HG03039 (cell line): ENCODE measurements around the gene TAF3.

Experiments
- ATAC-seq: cut with Tn5 transposase; IDR thresholded peaks from one replicate; pipeline ENCODE4 v1.9.1; 2021; ENCODE audit warnings: mild to moderate bottlenecking, moderate library complexity; ENCODE audit not compliant: unreplicated experiment

The TAF3 gene

GRCh38 chr10:7866176-7866575 lies 47.9 kb downstream of the TAF3 start:
- ATAC-seq, result no peak

DNA sequence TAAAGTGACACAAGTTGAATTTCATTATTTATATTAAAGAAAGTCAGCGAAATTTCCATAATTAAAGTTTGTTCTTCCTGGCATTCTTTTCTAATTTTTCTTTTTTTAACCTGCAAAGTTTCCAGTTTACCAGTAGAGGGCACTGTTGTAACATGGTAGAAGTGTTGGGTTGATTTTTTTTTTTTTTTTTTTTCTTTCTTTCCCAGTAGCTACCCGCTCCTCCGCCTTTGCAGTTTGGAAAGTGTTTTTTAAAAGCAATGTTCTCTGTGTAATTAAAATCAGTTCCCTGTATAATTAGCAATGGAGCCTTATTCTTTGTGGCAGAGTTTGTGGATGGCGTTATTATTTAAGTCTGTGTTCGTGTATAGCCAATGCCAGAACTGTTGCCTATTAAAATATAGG lies 53.7 kb downstream of the TAF3 start:
- ATAC-seq, result no peak

DNA sequence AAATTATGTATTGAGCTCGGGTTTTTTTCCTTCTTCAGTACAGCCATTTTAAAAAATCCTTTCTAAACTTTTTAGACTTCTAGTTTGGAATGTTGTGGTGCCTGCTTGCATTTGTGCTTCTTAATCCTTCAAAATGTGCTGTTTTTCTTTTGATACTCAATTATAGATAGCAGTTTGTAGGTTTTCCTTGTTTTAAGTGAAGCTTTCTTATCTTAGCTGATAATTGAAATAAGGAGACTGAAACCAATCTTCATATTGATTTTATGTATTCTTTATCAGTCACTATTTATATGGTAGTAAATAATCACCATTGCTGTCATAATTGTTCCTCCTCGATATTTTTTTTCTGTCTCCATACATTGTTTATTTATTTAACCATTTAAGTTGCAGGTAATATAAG lies 56.6 kb downstream of the TAF3 start:
- ATAC-seq, result no peak

- ATAC-seq, result no peak
Observed at GRCh38 chr10:7876541-7877127, 58.3 kb downstream of the TAF3 start.

GRCh38 chr10:7881119-7881518 lies 62.8 kb downstream of the TAF3 start:
- no peak for ATAC-seq

DNA sequence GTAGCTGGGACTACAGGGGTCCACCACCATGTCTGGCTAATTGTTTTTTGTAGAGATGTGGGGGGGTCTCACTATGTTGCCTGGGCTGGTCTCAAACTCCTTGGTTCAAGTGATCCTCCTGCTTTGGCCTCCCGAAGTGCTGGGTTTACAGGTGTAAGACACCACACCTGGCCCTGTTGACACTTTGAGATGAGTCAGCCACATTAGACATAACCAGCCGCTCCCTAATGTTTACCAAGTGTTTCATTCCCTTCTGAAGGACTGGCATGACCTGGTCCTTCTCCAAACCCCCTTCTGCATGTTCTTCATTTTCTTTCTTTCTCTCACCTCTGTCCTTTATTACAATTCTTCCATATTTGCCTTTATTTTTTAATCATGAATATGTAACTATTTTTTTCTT lies 67.8 kb downstream of the TAF3 start:
- no peak for ATAC-seq

- no peak for ATAC-seq
Observed at GRCh38 chr10:7887174-7887816, 69.0 kb downstream of the TAF3 start.

GRCh38 chr10:7889947-7890542 lies 71.7 kb downstream of the TAF3 start:
- ATAC-seq, result no peak

- no peak for ATAC-seq
Observed at GRCh38 chr10:7890781-7891180, 72.5 kb downstream of the TAF3 start.

DNA sequence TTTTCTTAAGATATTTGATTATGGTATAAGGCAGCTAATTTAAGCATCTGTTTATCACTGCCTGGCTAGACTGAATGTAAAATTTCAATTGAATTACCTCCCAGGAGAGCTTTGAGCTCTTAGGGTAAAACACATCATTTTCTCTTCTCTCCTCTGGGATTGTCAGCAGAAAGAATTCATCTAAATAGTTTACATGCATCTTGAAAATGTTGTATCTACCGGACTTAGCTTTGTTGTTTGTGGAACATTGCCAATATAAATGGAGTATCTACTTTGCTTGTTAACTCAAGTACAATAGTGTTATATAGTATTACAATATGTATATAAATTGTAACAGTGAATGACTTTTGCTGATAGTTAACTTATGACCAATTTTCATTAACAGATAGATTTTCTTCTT lies 73.3 kb downstream of the TAF3 start:
- no peak for ATAC-seq

GRCh38 chr10:7892146-7892545 lies 73.8 kb downstream of the TAF3 start:
- ATAC-seq, result no peak

DNA sequence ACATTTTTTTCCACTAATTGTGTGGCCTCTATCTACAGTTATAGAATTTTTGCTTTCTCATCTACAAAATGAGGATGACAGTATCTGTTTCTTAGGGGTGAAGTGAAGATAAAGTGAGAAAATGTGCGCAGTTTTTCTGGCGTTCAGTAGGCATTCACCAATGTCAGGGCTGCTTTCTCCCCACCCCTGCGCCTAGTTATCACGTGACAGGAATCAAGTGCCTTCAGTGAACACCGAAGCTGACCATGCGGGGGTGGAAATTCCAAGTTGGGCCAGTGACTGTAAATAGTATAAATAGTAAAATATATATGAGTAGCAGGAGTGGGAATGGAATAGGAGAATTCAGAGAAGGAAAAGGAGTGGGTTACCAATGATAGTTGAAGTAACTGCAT lies 77.4 kb downstream of the TAF3 start:
- ATAC-seq, result no peak

DNA sequence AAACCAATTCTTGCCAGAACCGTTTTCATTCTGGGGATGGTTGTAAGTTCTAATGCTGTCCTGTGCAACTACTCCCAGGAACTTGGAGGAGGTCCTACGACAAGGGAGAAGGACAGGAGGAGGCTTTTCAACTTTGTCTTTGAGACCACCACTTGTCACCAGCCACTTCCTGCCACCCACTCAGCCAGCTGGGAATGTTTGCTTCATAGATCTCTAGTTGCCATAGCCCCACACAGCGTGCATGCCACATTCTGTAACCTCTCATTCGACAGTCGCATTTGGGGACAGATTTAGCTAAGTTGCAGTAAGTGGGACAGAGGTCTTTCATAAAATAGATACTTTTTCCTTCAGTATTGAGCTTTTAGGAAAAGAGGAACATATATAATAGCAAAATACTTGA lies 78.0 kb downstream of the TAF3 start:
- ATAC-seq, result no peak

- ATAC-seq, result no peak
Observed at GRCh38 chr10:7901256-7901655, 83.0 kb downstream of the TAF3 start.

GRCh38 chr10:7902413-7902812 lies 84.1 kb downstream of the TAF3 start:
- no peak for ATAC-seq

GRCh38 chr10:7903851-7904250 lies 85.5 kb downstream of the TAF3 start:
- ATAC-seq, result no peak

DNA sequence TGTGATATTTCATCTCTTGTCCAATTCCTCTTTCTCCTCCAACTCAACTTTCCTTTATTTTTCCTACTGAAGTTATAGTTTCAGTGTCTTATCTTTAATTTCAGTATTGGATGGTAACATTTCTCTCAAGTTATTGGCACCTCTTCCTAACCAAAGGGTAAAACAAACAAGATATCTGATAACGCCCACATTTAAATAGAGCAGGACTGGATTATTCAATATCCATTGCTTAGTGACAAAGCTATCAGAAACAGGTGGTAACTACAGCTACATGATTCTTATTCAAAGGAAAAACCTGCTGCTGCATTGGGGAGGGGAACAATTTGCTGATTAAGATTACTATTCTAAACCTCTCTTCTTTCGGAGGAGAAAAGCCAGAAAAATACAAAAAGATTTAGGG lies 87.8 kb downstream of the TAF3 start:
- no peak for ATAC-seq

DNA sequence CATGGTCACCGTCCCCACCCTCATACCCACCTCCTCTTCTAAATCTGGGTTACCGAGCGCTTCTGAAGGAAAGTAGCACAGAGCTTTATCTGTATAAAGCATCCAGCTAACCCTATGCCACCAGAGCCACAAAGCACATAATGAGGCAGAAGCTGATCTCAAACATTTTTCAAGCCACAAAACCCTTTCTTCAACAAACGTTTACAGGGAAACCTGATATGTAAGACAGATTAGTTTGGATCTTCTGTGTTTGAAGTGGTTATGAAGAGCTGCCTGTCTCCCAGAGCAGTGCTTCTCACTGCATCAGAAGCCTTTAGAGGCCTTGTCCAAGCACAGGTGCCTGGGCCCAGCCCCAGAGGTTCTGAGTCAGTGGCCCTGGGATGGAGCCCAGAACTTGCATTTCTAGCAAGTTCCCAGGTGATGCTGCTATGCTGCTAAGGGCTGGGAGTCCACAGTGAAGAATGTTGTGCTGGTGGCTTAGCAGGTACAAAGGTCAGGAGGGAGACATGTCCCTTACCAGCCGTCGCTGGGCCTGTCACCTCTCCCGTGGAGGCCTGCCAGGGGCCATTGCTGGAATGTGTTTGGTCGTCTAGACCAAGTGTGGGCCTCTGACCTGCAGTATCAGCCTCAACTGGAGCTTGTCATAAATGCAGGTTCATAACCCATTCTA lies 90.4 kb downstream of the TAF3 start:
- no peak for ATAC-seq

- no peak for ATAC-seq
Observed at GRCh38 chr10:7913126-7913872, 95.0 kb downstream of the TAF3 start.

- ATAC-seq, result no peak
Observed at GRCh38 chr10:7915923-7916536, 97.7 kb downstream of the TAF3 start.

- no peak for ATAC-seq
Observed at GRCh38 chr10:7917736-7918135, 99.4 kb downstream of the TAF3 start.
